Fibroblast of the aortic adventitia (primary cell): ENCODE results near the gene CENPC. TPM values are rescaled to one million over a fixed set of nuclear protein-coding genes. Genes with fewer than 3 reads are reported as not detected.

ENCODE experiments used
- DNase-seq: peaks from one replicate; pipeline ENCODE4 v3.0.0-alpha.2; 2010; ENCODE audit warnings: low read depth
- H3K4me3 ChIP-seq: 2 replicates; pipeline ENCODE4 v1.5.1; 2011; ENCODE audit warnings: low read depth, mild to moderate bottlenecking, control low read depth, low read length, moderate library complexity
- total RNA-seq: library from RNA; depleted of rRNA; stranded (reverse); fragments of >200 nt; gene quantifications from 2 replicates; pipeline ENCODE4 v1.2.3, GENCODE V29; 2012; ENCODE audit warnings: low replicate concordance
- TF ChIP-seq, protein P1 (sequence below): IDR thresholded peaks from 2 replicates; pipeline ENCODE4 v1.5.1; 2011; ENCODE audit warnings: mild to moderate bottlenecking, low read length, control low read depth, inconsistent platforms; ENCODE audit not compliant: insufficient read depth

CENPC gene
- total RNA-seq, 1 donor: 30.5 TPM

DNA sequence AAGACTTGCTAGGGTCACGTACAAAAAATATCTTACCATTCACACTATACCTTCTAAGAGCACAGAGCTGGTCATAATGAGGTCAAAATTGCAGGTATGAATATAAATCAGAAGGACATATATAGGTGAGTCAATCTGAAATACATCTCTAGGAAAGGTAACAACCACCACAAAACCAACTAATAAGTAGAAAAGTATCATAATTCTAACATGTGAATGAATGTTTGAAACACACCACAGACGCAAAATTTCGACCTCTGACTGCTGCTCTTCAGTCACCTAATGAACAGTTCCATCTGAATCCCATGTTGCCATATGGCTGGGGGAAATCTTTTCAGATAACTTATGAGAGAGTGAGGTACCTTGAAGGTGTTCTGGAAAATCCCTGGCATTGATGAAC, 35.3 kb upstream of the CENPC start:
- DNase-seq: no peak
- TF ChIP-seq, protein P1, sequence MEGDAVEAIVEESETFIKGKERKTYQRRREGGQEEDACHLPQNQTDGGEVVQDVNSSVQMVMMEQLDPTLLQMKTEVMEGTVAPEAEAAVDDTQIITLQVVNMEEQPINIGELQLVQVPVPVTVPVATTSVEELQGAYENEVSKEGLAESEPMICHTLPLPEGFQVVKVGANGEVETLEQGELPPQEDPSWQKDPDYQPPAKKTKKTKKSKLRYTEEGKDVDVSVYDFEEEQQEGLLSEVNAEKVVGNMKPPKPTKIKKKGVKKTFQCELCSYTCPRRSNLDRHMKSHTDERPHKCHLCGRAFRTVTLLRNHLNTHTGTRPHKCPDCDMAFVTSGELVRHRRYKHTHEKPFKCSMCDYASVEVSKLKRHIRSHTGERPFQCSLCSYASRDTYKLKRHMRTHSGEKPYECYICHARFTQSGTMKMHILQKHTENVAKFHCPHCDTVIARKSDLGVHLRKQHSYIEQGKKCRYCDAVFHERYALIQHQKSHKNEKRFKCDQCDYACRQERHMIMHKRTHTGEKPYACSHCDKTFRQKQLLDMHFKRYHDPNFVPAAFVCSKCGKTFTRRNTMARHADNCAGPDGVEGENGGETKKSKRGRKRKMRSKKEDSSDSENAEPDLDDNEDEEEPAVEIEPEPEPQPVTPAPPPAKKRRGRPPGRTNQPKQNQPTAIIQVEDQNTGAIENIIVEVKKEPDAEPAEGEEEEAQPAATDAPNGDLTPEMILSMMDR: no peak
- no peak overlapping the region for H3K4me3 ChIP-seq

DNA sequence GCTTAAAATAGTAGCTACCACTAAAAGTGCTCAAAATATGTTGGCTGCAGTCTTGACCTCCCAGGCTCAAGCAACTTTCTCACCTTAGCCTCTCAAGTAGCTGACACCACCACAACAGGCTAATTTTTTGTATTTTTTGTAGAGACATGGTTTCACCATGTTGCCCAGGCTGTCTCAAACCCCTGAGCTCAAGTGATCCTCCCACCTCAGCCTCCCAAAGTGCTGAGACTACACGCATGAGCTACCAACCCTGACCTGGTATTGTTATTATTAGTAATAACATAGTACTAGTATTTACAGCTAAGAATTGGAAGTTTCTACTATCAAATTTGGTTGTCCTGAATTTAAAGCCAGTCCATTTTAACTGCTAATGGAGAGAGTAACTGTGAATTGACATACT, 31.2 kb upstream of the CENPC start:
- no peak overlapping the region for H3K4me3 ChIP-seq
- TF ChIP-seq, protein P1: no peak
- DNase-seq: no peak

DNA sequence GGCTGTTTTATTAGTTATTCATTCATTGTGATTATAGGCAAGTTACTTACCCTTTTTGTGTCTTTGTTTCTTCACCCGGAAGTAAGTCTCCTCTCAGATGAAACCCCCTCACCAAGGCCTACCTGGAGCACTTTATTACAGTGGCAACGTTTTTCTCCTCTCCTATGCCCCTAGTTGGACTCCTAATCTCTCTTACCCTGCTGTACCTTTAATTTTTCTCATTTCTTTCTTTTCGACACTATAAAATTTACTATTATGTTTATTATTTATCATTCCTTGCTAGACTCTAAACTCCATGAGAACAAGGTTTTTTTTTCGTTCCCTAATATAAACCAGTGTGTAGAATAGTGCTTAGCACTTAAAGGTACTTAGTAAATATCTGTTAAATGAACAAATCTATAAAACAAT, 30.8 kb upstream of the CENPC start:
- DNase-seq: no peak
- no peak overlapping the region for H3K4me3 ChIP-seq
- TF ChIP-seq, protein P1: no peak

DNA sequence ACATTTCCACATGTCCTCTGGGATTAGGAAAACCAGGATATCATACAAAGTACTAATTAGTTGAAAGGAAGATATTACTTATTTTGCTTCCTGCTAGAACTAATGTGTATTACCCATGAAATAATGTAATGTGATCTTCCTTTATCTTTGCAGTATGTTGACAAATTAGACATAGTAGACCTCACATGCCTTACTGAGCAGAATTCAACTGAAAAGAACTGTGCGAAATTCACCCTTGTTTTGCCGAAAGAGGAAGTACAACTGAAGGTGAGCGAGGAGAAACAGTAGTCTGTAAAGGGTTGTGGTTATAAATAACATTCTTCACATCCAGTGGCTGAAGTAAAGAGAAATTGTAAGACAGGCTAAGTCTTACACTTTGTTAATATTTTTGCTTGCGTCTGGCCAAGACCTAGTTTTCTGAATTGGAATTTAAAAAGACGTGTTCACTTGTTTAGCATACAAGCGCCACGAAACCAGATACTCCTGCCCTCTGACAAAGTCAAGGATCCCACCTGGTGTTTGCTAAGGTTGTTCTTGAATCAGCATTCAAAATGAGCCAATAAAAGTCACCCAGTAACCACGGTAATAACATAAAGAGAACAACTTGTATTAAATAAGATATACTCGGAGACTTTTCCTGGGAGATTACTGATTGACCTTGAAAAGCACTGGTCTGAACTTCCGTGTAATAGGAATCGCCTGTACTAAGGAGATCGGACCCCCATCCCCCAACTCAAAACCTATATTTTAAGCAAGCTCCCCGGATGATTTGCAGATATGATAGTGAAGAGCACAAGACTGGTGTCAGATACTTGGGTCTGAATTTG, 30.1 kb upstream of the CENPC start:
- no peak for DNase-seq
- H3K4me3 ChIP-seq: no peak overlapping the region
- TF ChIP-seq, protein P1: no peak

DNA sequence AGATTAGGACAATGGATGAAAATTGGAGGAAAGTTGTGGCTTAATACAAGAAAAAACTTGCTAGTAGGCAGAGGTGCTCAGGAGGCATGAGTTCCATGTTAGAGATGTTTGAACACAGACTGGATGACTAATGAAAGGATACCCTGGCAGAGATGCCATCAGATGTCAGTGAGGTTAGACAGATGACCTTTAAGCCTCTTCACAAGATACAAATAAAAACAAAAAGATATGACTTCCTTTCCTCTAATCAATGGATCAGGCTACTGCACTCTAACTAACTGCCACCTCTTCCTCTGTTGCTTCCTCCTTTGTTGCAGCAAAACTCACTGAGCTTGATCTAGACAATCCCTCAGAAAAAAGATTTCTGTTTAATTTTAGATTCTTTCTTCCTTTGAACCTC, 27.9 kb upstream of the CENPC start:
- no peak for DNase-seq
- H3K4me3 ChIP-seq: no peak overlapping the region
- TF ChIP-seq, protein P1: no peak

DNA sequence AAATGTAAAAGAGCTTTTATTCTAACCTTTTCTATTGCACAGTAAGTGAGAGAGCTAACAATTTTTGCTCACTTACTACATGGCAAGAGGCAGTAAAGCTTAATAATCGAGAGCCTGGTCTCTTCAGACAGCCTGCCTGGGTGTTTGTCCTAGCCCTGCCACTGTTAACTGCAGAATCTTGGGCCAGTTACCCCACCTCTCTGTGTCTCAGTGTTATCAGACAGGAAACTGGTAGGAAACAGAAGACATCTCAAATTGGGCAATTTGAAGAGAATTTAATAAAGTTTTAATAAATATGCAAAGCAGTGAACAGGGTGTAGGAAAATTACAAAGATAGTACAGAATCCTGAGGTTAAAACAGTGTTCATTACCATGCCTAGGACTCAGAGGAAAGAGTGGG, 26.7 kb upstream of the CENPC start:
- TF ChIP-seq, protein P1: no peak
- no peak overlapping the region for H3K4me3 ChIP-seq
- DNase-seq: no peak

DNA sequence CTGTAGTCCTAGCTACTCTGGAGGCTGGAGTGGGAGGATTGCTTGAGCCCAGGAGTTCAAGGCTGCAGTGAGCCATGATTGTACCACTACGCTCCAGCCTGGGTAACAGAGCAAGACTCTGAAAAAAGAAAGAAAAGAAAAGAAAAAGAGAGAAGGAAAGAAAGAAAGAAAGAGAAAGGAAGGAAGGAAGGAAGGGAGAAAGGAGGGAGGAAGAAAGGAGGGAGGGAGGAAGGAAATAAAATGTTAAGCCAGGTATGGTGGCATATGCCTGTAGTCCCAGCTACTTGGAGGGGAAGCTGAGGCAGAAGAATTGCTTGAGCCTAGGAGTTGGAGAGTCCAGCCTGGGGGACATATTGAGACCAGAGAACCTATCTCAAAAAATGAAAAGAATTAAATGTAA, 25.2 kb upstream of the CENPC start:
- no peak overlapping the region for H3K4me3 ChIP-seq
- no peak for DNase-seq
- TF ChIP-seq, protein P1: no peak
